Measurements from ENCODE around the gene SH2D1A.
"Not testable (repeated sequence)": the region's sequence is repeated elsewhere in the genome, so short reads cannot be mapped to it uniquely, and the experiment has no call there.

Gene SH2D1A

DNA sequence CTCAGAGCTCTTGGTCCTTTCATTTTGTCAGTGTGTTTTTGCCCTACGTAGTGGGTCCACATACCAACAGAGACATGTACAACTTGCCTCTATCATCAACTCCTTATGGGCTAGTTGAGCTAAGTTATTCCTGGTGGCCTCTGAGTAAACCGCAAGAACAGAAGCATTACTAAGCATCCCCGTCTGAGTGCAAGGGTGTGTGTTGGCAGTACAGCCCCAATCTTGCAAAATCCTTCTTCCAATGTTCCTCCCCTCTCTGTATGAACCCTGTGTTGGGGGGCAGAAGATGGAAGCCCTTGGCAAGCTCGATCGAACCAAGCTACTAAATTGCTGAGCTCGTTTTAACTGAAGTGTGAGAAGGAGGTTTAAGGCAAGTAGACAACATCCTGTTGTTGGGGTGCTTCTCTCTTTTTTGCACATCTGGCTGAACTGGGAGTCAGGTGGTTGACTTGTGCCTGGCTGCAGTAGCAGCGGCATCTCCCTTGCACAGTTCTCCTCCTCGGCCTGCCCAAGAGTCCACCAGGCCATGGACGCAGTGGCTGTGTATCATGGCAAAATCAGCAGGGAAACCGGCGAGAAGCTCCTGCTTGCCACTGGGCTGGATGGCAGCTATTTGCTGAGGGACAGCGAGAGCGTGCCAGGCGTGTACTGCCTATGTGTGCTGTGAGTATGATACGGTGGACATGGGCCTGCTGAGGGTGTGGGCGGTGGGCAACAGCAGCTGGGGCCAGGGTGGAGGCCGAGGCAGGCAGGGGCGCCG, at the start of gene SH2D1A:
Gene SH2D1A, plus strand, starts transcription at position 447 of the 760 bp plus-strand sequence. Its CDS starts 80 bp downstream, at position 527.
- no peak for DNase-seq (ENCODE audit: low spot score)

DNA sequence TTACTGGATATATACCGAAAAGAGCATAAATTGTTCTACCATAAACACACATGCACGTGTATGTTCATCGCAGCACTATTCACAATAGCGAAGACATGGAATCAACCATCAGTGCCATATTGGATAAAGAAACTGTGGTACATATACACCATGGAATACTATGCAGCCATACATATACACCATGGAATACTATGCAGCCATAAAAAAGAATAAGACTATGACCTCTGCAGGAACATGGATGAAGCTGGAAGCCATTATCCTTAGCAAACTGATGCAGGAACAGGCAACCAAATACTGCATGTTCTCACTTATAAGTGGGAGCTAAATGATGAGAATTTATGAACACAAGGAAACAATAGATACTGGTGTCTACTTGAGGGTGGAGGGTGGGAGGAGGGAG, 47.0 kb upstream of the SH2D1A start:
- not testable (repeated sequence) for DNase-seq (ENCODE audit: low spot score)

DNA sequence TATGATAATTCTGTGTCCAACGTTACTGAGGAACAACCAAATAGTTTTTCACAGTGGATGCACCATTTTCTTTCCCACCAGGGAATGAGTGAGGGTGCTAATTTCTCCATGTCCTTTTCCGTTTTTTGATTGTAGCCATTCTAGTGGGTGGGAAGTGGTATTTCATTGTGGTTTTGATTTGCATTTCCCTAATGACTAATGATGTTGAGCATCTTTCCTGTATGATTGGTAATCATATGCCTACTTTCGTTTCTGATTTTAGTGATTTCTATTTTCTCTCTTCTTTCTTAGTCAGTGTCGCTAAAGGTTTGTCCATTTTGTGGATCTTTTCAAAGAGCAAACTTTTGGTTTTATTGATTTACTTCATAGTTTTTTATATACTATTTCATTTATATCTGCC, 46.0 kb upstream of the SH2D1A start:
- no peak for DNase-seq (ENCODE audit: low spot score)

DNA sequence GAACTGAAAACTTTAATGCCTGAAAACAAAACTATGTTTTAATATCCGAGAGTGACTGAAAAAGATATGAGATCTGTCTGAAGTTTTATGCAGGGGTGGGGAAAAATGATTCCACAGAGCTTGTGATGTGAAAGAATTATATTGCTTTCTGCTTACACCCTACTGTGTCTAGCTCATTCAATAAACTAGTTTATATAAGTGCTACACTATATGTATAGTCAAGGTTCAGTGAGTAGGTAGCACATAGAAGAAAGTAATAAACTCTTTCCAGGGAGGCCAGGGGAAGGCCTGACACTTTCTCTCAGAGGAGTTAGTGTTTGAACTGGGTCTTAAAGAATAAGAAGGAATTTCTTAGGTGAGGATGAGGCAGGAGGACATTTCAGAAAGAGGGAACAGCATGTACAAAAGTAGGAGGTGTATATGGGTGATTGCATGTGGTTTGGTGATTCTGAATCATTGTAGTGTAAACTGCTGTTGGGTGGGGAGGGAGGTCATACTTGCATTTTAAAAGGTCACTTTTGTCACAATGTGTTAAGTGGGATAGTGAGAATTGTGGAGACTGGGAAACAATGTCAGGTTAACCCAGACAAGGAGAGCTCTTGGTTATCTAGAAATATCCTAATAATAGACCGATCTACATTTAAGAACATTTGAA, 39.0 kb upstream of the SH2D1A start:
- no peak for DNase-seq (ENCODE audit: low spot score)

DNA sequence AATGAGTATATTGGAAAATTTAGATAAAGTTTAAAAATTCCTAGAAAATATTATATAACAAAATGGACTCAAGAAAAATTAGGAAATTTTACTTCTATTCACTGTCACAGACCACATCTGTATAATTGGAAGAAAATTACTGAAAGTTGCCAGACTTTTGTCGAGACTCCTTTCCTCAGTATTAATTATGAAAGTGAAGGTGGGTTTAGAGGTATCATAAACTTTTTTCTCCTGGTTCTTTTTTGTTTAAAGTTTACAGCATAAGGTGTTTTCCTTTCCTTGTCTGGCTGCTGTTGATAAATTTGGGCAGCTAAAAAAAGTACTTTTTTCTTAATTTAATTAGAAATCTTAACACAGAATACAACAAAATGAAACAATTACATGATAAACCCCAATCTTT, 20.6 kb upstream of the SH2D1A start:
- no peak for DNase-seq (ENCODE audit: low spot score)

DNA sequence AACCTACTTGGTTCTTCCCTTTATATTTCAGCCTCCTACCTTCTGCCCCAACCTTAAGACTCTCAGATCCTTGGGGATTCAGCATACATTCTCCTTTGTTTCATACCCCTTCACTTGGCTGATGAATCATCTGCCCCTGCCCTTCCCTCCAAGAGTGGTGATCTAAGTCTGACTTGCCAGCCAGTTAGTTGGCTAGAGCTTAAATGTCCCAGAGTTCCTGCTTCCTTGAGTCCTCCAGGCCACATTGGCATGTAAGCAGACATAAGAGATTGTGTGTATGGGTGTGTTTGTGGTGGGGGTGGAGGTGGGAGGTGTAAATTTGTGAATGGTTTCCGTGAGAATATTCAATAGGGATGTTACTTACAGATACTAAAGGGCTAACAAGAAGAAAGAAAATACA, 17.6 kb upstream of the SH2D1A start:
- DNase-seq (ENCODE audit: low spot score): no peak

DNA sequence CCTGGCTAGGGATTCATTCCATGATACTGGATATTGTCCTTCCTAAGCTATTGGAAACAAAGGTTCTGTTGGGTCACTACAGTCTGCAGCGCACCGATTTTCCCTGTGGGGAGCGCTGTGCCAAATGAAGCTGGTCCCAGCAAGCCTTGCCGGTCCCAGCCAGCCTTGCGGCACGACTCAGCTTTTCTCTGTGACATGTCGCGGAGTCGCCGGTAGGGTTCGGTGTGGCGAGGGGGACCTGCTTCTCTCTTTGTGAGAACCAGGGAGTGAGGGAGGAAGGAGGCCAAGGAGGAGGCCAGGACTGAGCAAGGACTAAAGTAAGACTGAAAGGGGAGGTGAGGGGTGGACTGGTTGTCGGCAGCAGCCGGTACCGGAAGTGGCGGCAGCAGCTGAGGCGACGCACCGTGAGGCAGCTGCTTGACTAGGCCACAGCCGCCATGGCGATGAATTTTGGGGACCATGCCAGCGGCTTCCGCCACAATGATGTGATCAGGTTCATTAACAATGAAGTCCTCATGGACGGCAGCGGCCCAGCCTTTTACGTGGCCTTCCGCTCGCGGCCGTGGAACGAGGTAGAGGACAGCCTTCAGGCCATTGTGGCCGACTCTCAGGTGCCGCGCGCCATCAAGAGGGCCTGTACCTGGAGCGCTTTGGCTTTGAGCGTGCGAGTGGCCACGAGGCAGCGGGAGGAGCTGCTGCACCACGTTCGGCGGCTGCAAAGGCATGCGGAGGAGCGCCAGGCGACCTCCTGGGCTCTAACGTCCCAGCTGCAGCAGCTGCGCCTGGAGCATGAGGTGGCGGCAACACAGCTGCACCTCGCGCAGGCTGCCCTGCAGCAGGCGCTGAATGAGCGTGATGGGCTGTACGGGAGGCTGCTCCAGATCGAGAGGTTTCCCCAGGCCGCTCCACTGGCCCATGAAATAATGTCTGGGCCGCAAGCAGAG, 13.6 kb upstream of the SH2D1A start, which contains the start of gene TEX13D:
Gene TEX13D, plus strand, starts transcription at position 180 of the 944 bp plus-strand sequence. Its CDS starts 258 bp downstream, at position 438.
- DNase-seq (ENCODE audit: low spot score): no peak

DNA sequence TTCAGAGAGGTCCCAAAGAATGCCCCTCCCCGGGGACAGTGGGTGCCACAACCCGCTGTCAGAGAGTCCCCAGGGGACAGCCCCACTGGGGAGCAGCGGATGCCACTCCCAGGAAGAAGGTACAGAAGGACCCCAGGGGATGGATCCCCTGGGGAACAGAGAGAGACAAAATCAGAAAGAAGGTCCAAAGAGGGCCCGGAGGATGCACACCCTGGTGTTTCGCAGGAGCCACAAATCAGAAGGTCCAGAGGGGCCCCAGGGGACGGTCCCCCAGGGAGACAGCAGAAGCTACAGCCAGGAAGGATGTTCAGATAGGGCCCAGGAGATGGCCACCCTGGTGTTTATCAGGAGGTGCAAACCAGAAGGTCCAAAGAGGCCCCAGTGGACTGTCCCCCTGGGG, 12.5 kb upstream of the SH2D1A start:
- DNase-seq (ENCODE audit: low spot score): no peak

DNA sequence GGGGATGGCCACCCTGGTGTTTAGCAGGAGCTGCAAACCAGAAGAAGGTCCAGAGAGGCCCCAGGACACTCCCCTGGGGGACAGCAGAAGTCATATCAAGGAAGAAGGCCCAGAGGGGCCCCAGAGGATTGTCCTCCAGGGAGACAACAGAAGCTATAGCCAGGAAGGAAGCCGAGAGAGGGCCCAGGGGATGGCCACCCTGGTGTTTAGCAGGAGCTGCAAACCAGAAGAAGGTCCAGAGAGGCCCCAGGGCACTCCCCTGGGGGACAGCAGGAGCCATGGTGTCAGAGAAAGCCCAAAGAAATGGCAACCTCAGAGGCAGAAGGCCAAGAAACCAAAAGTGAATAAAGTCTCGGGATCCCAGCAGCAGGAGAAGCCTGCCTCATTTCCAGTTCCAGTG, 11.8 kb upstream of the SH2D1A start:
- not testable (repeated sequence) for DNase-seq (ENCODE audit: low spot score)

DNA sequence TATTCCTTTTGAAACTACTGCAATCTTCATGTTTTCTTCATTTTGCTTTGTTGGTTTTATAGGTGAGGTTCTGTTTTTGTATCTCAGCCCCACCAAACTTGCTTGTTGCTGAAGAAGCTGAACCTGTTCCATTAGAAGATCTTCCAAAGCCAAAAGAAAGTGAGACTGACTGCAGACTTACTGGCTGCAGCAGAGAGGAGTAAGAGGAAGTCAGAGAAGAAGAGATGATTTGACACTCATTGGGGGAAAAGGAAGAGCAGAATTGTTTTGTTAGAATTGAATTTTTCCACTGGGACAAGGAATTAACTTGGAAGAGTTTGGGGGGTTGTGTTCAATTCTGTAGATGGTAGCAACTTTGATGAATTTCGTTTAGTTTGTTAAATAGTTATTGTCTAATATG, 10.8 kb upstream of the SH2D1A start:
- no peak for DNase-seq (ENCODE audit: low spot score)

DNA sequence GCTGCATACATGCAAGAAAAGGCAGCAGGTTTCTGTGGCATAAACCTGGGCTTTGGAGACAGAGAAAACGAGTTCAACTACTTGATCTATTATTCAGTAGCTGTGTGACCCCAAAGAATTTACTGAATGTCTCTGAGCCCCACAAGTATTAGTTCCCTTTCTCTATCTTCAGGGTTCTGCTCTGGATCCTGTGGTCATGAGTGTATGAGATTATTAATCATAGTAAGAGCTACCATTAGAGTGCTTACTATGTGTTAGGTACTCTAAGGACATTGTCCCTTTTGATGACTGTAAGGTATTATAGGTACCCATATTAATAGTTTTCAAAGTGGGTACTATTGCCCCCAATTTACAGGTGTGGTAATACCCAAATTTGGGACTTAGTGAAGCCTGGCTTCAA, 8.4 kb upstream of the SH2D1A start:
- DNase-seq (ENCODE audit: low spot score): no peak

DNA sequence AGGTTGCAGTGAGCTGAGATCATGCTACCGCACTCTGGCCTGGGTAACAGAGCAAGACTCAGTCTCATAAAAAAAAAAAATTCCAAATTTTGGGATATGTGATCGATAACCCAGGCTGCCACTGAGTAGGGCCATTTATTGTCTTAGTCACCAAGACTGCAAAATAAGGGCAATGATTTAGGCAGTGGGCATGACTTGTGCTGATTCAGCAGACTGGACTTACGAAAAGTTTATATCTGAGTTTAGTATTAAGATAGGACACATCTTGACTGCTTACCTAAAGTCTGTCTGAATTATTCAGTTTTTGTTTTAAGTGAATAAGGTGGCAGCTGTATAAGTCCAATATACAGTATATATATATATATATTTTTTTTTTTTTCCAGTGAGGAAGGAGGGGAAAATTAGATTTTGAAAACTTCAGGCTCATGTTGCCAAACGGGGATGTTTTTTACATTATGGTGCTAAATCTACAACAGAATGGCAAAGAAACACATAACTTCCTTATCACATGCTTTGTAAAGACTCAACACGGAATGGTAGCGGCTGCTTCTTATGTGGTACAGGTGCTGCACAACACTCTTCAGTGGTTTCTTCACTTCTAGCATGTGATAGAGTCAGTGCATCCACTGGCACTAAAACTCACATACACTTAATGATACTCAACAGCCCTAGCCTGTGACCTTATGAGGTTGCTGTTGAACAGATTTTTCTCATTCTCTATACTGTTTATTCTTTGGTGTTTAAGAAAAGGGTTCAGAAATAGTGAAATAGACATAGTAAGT, 7.4 kb upstream of the SH2D1A start:
- DNase-seq (ENCODE audit: low spot score): no peak

DNA sequence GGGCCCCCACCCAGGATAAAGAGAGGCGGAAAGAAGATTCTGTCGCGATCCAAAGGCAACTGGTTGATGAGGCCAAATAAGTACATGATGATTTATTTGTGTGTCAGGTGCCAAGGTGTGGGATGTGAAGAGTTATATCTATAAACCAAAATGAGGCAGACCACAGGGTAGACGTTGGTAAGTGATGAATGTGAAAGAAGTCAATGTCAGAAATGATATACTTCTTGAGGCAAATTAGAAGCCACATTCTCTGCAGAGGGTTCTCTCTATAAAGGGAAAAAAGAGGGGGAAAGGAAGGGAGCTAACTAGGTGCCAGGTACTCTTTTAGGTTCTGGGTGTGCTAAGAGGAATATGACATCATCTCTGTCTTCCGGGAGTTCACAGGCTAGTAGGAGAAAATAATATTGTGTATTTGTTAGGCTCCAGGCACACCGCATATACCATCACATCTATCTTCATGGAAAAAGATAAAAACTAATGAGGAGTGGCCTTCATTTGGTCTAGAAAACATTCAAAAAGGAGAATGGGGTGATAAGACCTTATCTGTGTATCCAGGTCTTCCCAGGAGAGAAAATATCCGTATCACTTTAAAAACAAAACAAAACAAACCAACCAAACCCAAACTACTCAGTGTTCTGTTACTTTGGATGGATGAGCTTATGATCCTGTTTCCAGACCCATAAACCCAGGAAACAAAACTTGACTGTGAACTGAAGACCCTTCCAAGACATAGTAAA, 4.8 kb upstream of the SH2D1A start:
- DNase-seq (ENCODE audit: low spot score): no peak

DNA sequence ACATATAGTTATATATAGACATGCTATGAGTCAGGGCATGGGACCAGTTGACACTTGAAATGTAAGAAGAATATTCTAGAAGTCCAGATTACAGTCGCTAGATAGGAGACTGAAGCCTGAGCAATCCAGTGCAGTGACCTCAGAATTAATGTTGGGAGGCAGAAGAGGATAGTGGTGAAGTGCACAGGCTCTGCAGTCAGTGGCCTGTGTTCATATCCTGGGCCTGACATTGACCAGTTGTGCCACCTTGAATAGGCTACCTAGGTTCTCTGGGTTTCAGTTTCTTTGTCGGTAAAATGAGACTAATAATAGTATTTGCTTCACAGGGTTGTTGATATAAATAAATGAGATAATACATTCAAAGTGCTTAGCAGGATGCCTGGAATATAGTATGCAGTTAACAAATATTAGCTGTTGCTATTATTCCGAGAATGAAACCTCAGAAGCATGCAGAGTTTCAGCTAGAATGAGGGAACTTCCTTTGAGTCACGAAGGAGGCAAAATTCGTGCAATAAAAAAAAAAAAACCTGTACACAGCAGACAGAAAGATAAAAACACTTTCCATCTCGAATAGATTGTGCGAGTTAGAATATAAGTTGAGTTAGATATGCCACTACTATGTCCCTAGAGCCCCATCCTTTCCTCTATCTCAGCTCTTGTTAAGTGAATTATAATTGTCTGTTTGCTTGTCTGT, 4.0 kb upstream of the SH2D1A start:
- no peak for DNase-seq (ENCODE audit: low spot score)

DNA sequence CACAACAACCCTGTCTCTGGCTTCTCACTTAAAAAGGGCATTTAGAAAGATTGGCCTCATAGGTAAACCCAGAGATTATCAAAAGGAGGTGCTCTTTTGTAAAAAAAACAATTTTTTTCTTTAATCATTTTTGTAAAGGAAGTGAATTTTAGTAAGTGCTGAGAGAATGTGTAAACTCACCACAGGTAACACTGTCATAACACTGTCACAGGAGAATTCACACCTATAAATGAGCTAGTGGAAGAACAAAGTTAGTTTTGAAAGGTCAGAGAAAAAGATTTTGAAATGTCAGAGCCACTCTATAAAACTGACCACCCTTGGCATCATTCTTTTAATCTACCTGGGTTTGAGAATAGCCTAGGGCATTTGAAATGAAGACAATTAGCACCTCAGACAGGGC, 3.3 kb upstream of the SH2D1A start:
- DNase-seq (ENCODE audit: low spot score): no peak

DNA sequence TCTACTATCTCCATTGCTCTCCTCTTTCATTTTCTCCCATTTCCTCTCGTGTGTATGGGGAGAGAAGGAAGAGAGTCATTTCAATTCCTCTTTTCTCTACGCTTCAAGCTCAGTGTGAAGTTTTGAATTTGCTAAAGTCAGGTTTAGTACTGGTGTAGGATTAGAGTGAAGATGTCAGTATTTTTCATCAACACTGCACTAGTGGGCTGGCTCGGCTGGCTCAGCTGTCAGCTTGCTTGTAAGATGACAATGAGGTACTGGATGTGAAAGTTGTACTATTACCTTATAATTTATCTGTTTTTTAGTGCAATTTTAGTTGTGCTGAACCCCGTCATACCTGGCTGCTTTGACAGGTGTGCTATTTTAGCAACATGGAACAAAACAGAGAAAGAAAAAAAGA, 2.1 kb upstream of the SH2D1A start:
- DNase-seq (ENCODE audit: low spot score): no peak

DNA sequence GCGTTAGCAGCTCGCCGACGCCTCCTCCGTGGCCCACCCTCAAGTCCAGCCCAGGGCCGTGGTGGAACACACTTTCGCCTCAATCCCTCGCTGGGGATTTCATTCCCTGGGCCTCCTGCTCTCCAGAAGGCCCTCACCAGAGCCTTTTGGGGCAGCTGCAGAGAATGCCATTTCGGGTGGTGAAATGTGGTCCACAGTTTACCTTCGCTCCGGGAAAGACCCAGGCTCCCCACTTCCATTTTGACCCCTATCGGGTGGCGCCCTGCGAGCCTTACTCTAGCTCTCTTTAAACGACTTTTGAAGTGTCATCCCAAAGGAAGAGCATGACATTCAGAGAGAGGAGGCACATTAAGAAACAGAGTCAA, 496 bp downstream of the SH2D1A start:
- DNase-seq (ENCODE audit: low spot score): no peak

DNA sequence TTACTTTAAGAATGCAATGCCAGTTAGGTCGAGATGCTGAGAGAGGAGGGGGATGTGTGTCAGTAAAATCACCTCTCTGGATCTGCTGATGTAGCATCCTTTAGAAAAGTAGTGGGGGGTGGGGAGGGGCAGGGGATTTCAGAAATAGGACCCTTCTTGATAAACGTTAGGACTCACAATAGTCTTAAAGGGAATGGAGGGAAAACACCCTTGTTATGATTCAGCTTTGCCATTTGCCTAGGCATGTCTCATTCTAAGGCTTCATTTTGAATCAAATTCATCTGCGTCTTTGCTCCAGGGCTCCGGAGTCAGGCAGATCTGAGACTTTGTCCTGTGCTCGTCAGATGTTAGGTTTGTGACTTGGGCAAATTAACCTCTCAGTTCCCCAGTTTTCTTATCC, 879 bp downstream of the SH2D1A start:
- DNase-seq (ENCODE audit: low spot score): no peak

DNA sequence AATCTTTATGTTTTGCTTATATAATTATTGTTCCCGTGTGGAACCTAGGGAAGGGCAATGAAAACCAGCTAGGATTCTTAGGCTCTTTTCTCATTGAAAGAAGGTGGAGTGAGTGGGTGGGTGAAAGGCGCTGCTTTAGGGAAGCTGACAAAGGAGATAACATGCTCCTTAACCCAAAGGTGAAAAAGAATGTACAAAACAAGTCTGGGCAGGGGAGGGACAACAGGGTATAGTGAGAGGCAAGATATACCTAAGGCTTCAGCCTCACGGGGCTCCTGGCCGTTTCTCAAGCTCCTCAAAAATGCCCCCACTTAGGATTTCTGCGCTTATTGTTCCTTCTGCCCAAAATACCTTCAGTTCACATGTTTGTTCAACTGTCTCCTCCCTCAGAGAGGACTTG, 1.8 kb downstream of the SH2D1A start:
- DNase-seq (ENCODE audit: low spot score): no peak

DNA sequence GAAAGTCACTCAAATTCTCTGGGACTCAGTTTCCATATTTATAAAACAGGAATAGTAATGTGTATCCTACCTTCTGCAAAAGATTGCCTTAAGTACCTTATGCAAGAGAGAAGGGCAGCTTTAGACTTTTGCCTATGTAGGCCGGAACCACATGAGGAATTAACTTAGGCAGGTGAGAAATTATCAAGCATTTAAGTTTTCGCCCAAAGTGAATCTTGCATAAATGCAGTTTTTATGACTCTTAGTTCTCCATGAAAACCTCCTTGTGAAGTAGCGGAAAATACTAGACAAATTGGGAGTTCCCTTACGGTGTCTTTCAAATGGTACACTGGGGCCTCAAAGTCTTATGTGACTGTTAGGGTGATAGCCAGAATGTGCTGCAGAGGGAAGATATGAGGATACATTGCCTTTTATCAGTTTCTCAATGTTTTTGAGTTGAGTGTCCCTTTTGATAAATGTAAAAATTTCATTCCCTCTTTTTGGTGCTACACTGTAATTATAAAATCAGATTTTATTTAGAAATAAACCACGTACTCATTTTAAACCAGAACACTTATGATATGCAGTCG, 2.6 kb downstream of the SH2D1A start:
- DNase-seq (ENCODE audit: low spot score): no peak
